Measurements from ENCODE around the gene PSTPIP2.

The PSTPIP2 gene
- total RNA-seq, result 15.5 to 24.4 (median 16.1) reads per million in 3 donors

- Histone ChIP-seq H3K27me3 (replicated peaks; ENCODE audit: control insufficient read depth, insufficient read depth, low read length, poor library complexity, severe bottlenecking) (no peaks in the 10 kb centered on the region), H3K4me1 (ENCODE audit: control insufficient read depth, insufficient read depth, low read length, poor library complexity, severe bottlenecking) (peaks cover 22% of the 10 kb centered on the region), H3K36me3 (ENCODE audit: control insufficient read depth, insufficient read depth, low read length) (no peaks in the 10 kb centered on the region), H3K27ac (ENCODE audit: insufficient read depth, low read length, poor library complexity, severe bottlenecking) (peak within 1 kb of the TSS; percentile 54), H3K4me3 (ENCODE audit: insufficient read depth, low read depth, low read length, poor library complexity, severe bottlenecking) (peak within 1 kb of the TSS; percentile 74), H3K9me3 (ENCODE audit: control insufficient read depth, low read length) (no peaks in the 10 kb centered on the region)
- peak; percentile 28 to 41 (median 33) for DNase-seq
These were observed at the start of gene PSTPIP2 for GRCh38 chr18:46071653-46072375. PSTPIP2 (minus strand) TSS chr18:46072260; CDS start chr18:46072188, 72 bp downstream.

- Histone ChIP-seq H3K9me3 (ENCODE audit: control insufficient read depth, low read length) (no peaks in the 10 kb centered on the region), H3K4me1 (ENCODE audit: control insufficient read depth, insufficient read depth, low read length, poor library complexity, severe bottlenecking) (no peaks in the 10 kb centered on the region), H3K36me3 (ENCODE audit: control insufficient read depth, insufficient read depth, low read length) (peaks cover 16% of the 10 kb centered on the region), H3K27me3 (replicated peaks; ENCODE audit: control insufficient read depth, insufficient read depth, low read length, poor library complexity, severe bottlenecking) (no peaks in the 10 kb centered on the region), H3K27ac (ENCODE audit: insufficient read depth, low read length, poor library complexity, severe bottlenecking) (no peak overlapping the region), H3K4me3 (ENCODE audit: insufficient read depth, low read depth, low read length, poor library complexity, severe bottlenecking) (no peak overlapping the region)
- no peak for DNase-seq
These were observed 41.7 kb upstream of the PSTPIP2 start for GRCh38 chr18:46113751-46114150.

- no peak overlapping the region for H3K4me3 ChIP-seq (ENCODE audit: insufficient read depth, low read depth, low read length, poor library complexity, severe bottlenecking)
- DNase-seq, result no peak
- no peaks in the 10 kb centered on the region for H3K27me3 ChIP-seq (replicated peaks; ENCODE audit: control insufficient read depth, insufficient read depth, low read length, poor library complexity, severe bottlenecking)
- no peak overlapping the region for H3K27ac ChIP-seq (ENCODE audit: insufficient read depth, low read length, poor library complexity, severe bottlenecking)
- no peaks in the 10 kb centered on the region for H3K9me3 ChIP-seq (ENCODE audit: control insufficient read depth, low read length)
- H3K36me3 ChIP-seq (ENCODE audit: control insufficient read depth, insufficient read depth, low read length), result peaks cover 16% of the 10 kb centered on the region
- no peaks in the 10 kb centered on the region for H3K4me1 ChIP-seq (ENCODE audit: control insufficient read depth, insufficient read depth, low read length, poor library complexity, severe bottlenecking)
These were observed 38.3 kb upstream of the PSTPIP2 start for GRCh38 chr18:46110406-46110805.

- Histone ChIP-seq H3K4me3 (ENCODE audit: insufficient read depth, low read depth, low read length, poor library complexity, severe bottlenecking) (no peak overlapping the region), H3K27me3 (replicated peaks; ENCODE audit: control insufficient read depth, insufficient read depth, low read length, poor library complexity, severe bottlenecking) (no peaks in the 10 kb centered on the region), H3K36me3 (ENCODE audit: control insufficient read depth, insufficient read depth, low read length) (peaks cover 11% of the 10 kb centered on the region), H3K9me3 (ENCODE audit: control insufficient read depth, low read length) (no peaks in the 10 kb centered on the region), H3K27ac (ENCODE audit: insufficient read depth, low read length, poor library complexity, severe bottlenecking) (no peak overlapping the region), H3K4me1 (ENCODE audit: control insufficient read depth, insufficient read depth, low read length, poor library complexity, severe bottlenecking) (no peaks in the 10 kb centered on the region)
- DNase-seq, result no peak
These were observed 37.3 kb upstream of the PSTPIP2 start for GRCh38 chr18:46109386-46109785.

- Histone ChIP-seq H3K36me3 (ENCODE audit: control insufficient read depth, insufficient read depth, low read length) (peaks cover 3% of the 10 kb centered on the region), H3K27me3 (replicated peaks; ENCODE audit: control insufficient read depth, insufficient read depth, low read length, poor library complexity, severe bottlenecking) (no peaks in the 10 kb centered on the region), H3K27ac (ENCODE audit: insufficient read depth, low read length, poor library complexity, severe bottlenecking) (peak within 1 kb of the TSS; percentile 69), H3K4me3 (ENCODE audit: insufficient read depth, low read depth, low read length, poor library complexity, severe bottlenecking) (peak within 1 kb of the TSS; percentile 99), H3K9me3 (ENCODE audit: control insufficient read depth, low read length) (no peaks in the 10 kb centered on the region), H3K4me1 (ENCODE audit: control insufficient read depth, insufficient read depth, low read length, poor library complexity, severe bottlenecking) (no peaks in the 10 kb centered on the region)
- DNase-seq, result peak; percentile 63 to 77 (median 76)
These were observed 32.3 kb upstream of the PSTPIP2 start, which contains the start of gene HAUS1 for GRCh38 chr18:46104128-46104911. HAUS1 (plus strand) TSS chr18:46104385; CDS start chr18:46104412, 27 bp downstream.

GRCh38 chr18:46099463-46099862 is 27.4 kb upstream of the PSTPIP2 start:
- peaks cover 19% of the 10 kb centered on the region for H3K4me1 ChIP-seq (ENCODE audit: control insufficient read depth, insufficient read depth, low read length, poor library complexity, severe bottlenecking)

GRCh38 chr18:46098616-46098933 is 26.5 kb upstream of the PSTPIP2 start:
- no peaks in the 10 kb centered on the region for H3K27me3 ChIP-seq (replicated peaks; ENCODE audit: control insufficient read depth, insufficient read depth, low read length, poor library complexity, severe bottlenecking)
- H3K27ac ChIP-seq (ENCODE audit: insufficient read depth, low read length, poor library complexity, severe bottlenecking), result peak overlapping the region; percentile 79
- peak overlapping the region; percentile 84 for H3K4me3 ChIP-seq (ENCODE audit: insufficient read depth, low read depth, low read length, poor library complexity, severe bottlenecking)
- H3K36me3 ChIP-seq (ENCODE audit: control insufficient read depth, insufficient read depth, low read length), result peaks cover 5% of the 10 kb centered on the region
- DNase-seq, result no peak
- peaks cover 19% of the 10 kb centered on the region for H3K4me1 ChIP-seq (ENCODE audit: control insufficient read depth, insufficient read depth, low read length, poor library complexity, severe bottlenecking)
- H3K9me3 ChIP-seq (ENCODE audit: control insufficient read depth, low read length), result no peaks in the 10 kb centered on the region

More at GRCh38 chr18:46099463-46099862, 27.4 kb upstream of the PSTPIP2 start:
- DNase-seq, result no peak
- H3K36me3 ChIP-seq (ENCODE audit: control insufficient read depth, insufficient read depth, low read length), result peaks cover 5% of the 10 kb centered on the region
- H3K27me3 ChIP-seq (replicated peaks; ENCODE audit: control insufficient read depth, insufficient read depth, low read length, poor library complexity, severe bottlenecking), result no peaks in the 10 kb centered on the region
- H3K4me3 ChIP-seq (ENCODE audit: insufficient read depth, low read depth, low read length, poor library complexity, severe bottlenecking), result no peak overlapping the region
- H3K27ac ChIP-seq (ENCODE audit: insufficient read depth, low read length, poor library complexity, severe bottlenecking), result no peak overlapping the region
- H3K9me3 ChIP-seq (ENCODE audit: control insufficient read depth, low read length), result no peaks in the 10 kb centered on the region

- H3K9me3 ChIP-seq (ENCODE audit: control insufficient read depth, low read length), result no peaks in the 10 kb centered on the region
- DNase-seq, result peak; percentile 64 to 81 (median 65)
- peak within 1 kb of the TSS; percentile 84 for H3K4me3 ChIP-seq (ENCODE audit: insufficient read depth, low read depth, low read length, poor library complexity, severe bottlenecking)
- no peaks in the 10 kb centered on the region for H3K27me3 ChIP-seq (replicated peaks; ENCODE audit: control insufficient read depth, insufficient read depth, low read length, poor library complexity, severe bottlenecking)
- H3K4me1 ChIP-seq (ENCODE audit: control insufficient read depth, insufficient read depth, low read length, poor library complexity, severe bottlenecking), result peaks cover 19% of the 10 kb centered on the region
- H3K36me3 ChIP-seq (ENCODE audit: control insufficient read depth, insufficient read depth, low read length), result peaks cover 8% of the 10 kb centered on the region
- peak within 1 kb of the TSS; percentile 79 for H3K27ac ChIP-seq (ENCODE audit: insufficient read depth, low read length, poor library complexity, severe bottlenecking)
These were observed 25.9 kb upstream of the PSTPIP2 start, which contains the start of gene ATP5F1A for GRCh38 chr18:46097801-46098615. ATP5F1A (minus strand) TSS chr18:46098296; CDS start chr18:46098231, 65 bp downstream.

- peak overlapping the region; percentile 84 for H3K4me3 ChIP-seq (ENCODE audit: insufficient read depth, low read depth, low read length, poor library complexity, severe bottlenecking)
- no peak for DNase-seq
- H3K9me3 ChIP-seq (ENCODE audit: control insufficient read depth, low read length), result no peaks in the 10 kb centered on the region
- H3K27me3 ChIP-seq (replicated peaks; ENCODE audit: control insufficient read depth, insufficient read depth, low read length, poor library complexity, severe bottlenecking), result no peaks in the 10 kb centered on the region
- peaks cover 19% of the 10 kb centered on the region for H3K4me1 ChIP-seq (ENCODE audit: control insufficient read depth, insufficient read depth, low read length, poor library complexity, severe bottlenecking)
- H3K27ac ChIP-seq (ENCODE audit: insufficient read depth, low read length, poor library complexity, severe bottlenecking), result peak overlapping the region; percentile 79
- peaks cover 13% of the 10 kb centered on the region for H3K36me3 ChIP-seq (ENCODE audit: control insufficient read depth, insufficient read depth, low read length)
These were observed 25.4 kb upstream of the PSTPIP2 start for GRCh38 chr18:46097431-46097800.

Data from effector memory CD4-positive, alpha-beta T cell (primary cell).